Skeletal muscle satellite cell (primary cell): ENCODE data around the gene EVPLL.
"Not testable (repeated sequence)": the region's sequence is repeated elsewhere in the genome, so short reads cannot be mapped to it uniquely, and the experiment has no call there.

Experiments used
- H3K27me3 ChIP-seq: 2 replicates; pipeline ENCODE4 v1.7.0; 2013; ENCODE audit warnings: low read length; ENCODE audit not compliant: control insufficient read depth, insufficient read depth
- H3K36me3 ChIP-seq: 2 replicates; pipeline ENCODE4 v1.7.0; 2013; ENCODE audit warnings: mild to moderate bottlenecking, control low read depth, low read length; ENCODE audit not compliant: insufficient read depth
- H3K4me1 ChIP-seq: 2 replicates; pipeline ENCODE4 v1.7.0; 2013; ENCODE audit warnings: low read length; ENCODE audit not compliant: control insufficient read depth, insufficient read depth
- H3K4me2 ChIP-seq: 2 replicates; pipeline ENCODE4 v1.7.0; 2013; ENCODE audit warnings: mild to moderate bottlenecking, low read length
- H3K4me3 ChIP-seq: 2 replicates; pipeline ENCODE4 v1.7.0; 2013; ENCODE audit warnings: low read length
- H3K9ac ChIP-seq: 2 replicates; pipeline ENCODE4 v1.7.0; 2013; ENCODE audit warnings: mild to moderate bottlenecking, low read depth, low read length, moderate library complexity
- H3K9me3 ChIP-seq: replicated peaks from 2 replicates; pipeline ENCODE4 v1.7.0; 2013; ENCODE audit warnings: mild to moderate bottlenecking, control low read depth, low read length

EVPLL gene

GRCh38 chr17:18362698-18363100 lies 14.9 kb upstream of the EVPLL start:
- Histone ChIP-seq H3K4me2 (peak overlapping the region; percentile 81), H3K9me3 (no peaks in the 10 kb centered on the region), H3K4me3 (peak overlapping the region; percentile 87), H3K36me3 (no peaks in the 10 kb centered on the region), H3K4me1 (peaks cover 6% of the 10 kb centered on the region), H3K9ac (peak overlapping the region; percentile 76), H3K27me3 (no peaks in the 10 kb centered on the region)

- no peaks in the 10 kb centered on the region for H3K27me3 ChIP-seq
- peak within 1 kb of the TSS; percentile 76 for H3K9ac ChIP-seq
- no peaks in the 10 kb centered on the region for H3K9me3 ChIP-seq
These were observed 14.2 kb upstream of the EVPLL start, which contains the start of gene SHMT1 for GRCh38 chr17:18363101-18364049. Gene SHMT1 (minus strand): TSS chr17:18363550. CDS start chr17:18355981, 7,569 bp downstream.

GRCh38 chr17:18364166-18364565 lies 13.4 kb upstream of the EVPLL start:
- peaks cover 3% of the 10 kb centered on the region for H3K27me3 ChIP-seq
- no peaks in the 10 kb centered on the region for H3K9me3 ChIP-seq
- no peak overlapping the region for H3K9ac ChIP-seq
- peaks cover 6% of the 10 kb centered on the region for H3K4me1 ChIP-seq
- no peaks in the 10 kb centered on the region for H3K36me3 ChIP-seq
- no peak overlapping the region for H3K4me3 ChIP-seq
- H3K4me2 ChIP-seq = no peak overlapping the region

More at GRCh38 chr17:18363101-18364049, 14.2 kb upstream of the EVPLL start, which contains the start of gene SHMT1:
- peak within 1 kb of the TSS; percentile 81 for H3K4me2 ChIP-seq
- H3K36me3 ChIP-seq = no peaks in the 10 kb centered on the region
- H3K4me3 ChIP-seq = peak within 1 kb of the TSS; percentile 87
- peaks cover 6% of the 10 kb centered on the region for H3K4me1 ChIP-seq

GRCh38 chr17:18368946-18369345 lies 8.6 kb upstream of the EVPLL start:
- Histone ChIP-seq H3K27me3 (peaks cover 18% of the 10 kb centered on the region), H3K4me2 (no peak overlapping the region), H3K4me3 (no peak overlapping the region), H3K9me3 (no peaks in the 10 kb centered on the region), H3K9ac (no peak overlapping the region), H3K4me1 (no peaks in the 10 kb centered on the region), H3K36me3 (no peaks in the 10 kb centered on the region)

GRCh38 chr17:18370761-18371160 lies 6.8 kb upstream of the EVPLL start:
- H3K4me3 ChIP-seq = no peak overlapping the region
- H3K9ac ChIP-seq = no peak overlapping the region

GRCh38 chr17:18371455-18371854 lies 6.1 kb upstream of the EVPLL start:
- no peaks in the 10 kb centered on the region for H3K9me3 ChIP-seq
- H3K36me3 ChIP-seq = no peaks in the 10 kb centered on the region
- no peak overlapping the region for H3K9ac ChIP-seq
- no peak overlapping the region for H3K4me2 ChIP-seq
- no peaks in the 10 kb centered on the region for H3K4me1 ChIP-seq
- H3K4me3 ChIP-seq = no peak overlapping the region
- H3K27me3 ChIP-seq = peaks cover 24% of the 10 kb centered on the region

More at GRCh38 chr17:18370761-18371160, 6.8 kb upstream of the EVPLL start:
- Histone ChIP-seq H3K4me2 (no peak overlapping the region), H3K9me3 (no peaks in the 10 kb centered on the region), H3K27me3 (peaks cover 21% of the 10 kb centered on the region), H3K4me1 (no peaks in the 10 kb centered on the region), H3K36me3 (no peaks in the 10 kb centered on the region)

GRCh38 chr17:18373181-18373580 lies 4.4 kb upstream of the EVPLL start:
- not testable (repeated sequence) for H3K4me2 ChIP-seq, H3K4me1 ChIP-seq, H3K9ac ChIP-seq, H3K9me3 ChIP-seq, H3K4me3 ChIP-seq, H3K36me3 ChIP-seq
- H3K27me3 ChIP-seq = peaks cover 25% of the 10 kb centered on the region

- H3K27me3 ChIP-seq = peaks cover 22% of the 10 kb centered on the region
These were observed 3.4 kb upstream of the EVPLL start for GRCh38 chr17:18374216-18374615.

GRCh38 chr17:18378205-18378505 lies 577 bp downstream of the EVPLL start:
- Histone ChIP-seq H3K4me3 (no peak overlapping the region), H3K4me1 (no peaks in the 10 kb centered on the region), H3K4me2 (no peak overlapping the region), H3K9ac (no peak overlapping the region), H3K27me3 (peaks cover 33% of the 10 kb centered on the region), H3K36me3 (no peaks in the 10 kb centered on the region), H3K9me3 (no peaks in the 10 kb centered on the region)

More at GRCh38 chr17:18374216-18374615, 3.4 kb upstream of the EVPLL start:
- H3K4me2 ChIP-seq = no peak overlapping the region
- no peak overlapping the region for H3K9ac ChIP-seq
- no peaks in the 10 kb centered on the region for H3K4me1 ChIP-seq
- no peaks in the 10 kb centered on the region for H3K9me3 ChIP-seq
- no peak overlapping the region for H3K4me3 ChIP-seq
- H3K36me3 ChIP-seq = no peaks in the 10 kb centered on the region

GRCh38 chr17:18378614-18379013 lies 1.0 kb downstream of the EVPLL start:
- not testable (repeated sequence) for H3K36me3 ChIP-seq, H3K9ac ChIP-seq, H3K4me1 ChIP-seq, H3K4me3 ChIP-seq, H3K9me3 ChIP-seq, H3K4me2 ChIP-seq
- H3K27me3 ChIP-seq = peaks cover 33% of the 10 kb centered on the region

GRCh38 chr17:18379246-18380146 lies 1.9 kb downstream of the EVPLL start:
- Histone ChIP-seq H3K9ac (no peak overlapping the region), H3K4me1 (no peaks in the 10 kb centered on the region), H3K27me3 (peaks cover 28% of the 10 kb centered on the region), H3K4me2 (no peak overlapping the region), H3K4me3 (no peak overlapping the region), H3K36me3 (no peaks in the 10 kb centered on the region), H3K9me3 (no peaks in the 10 kb centered on the region)
